GM18502 (cell line): Measurements from ENCODE around the gene UVRAG.

Source experiments
- ATAC-seq: cut with Tn5 transposase; IDR thresholded peaks from one replicate; pipeline ENCODE4 v1.9.1; 2021; ENCODE audit warnings: mild to moderate bottlenecking; ENCODE audit not compliant: unreplicated experiment, poor library complexity

The UVRAG gene

GRCh38 chr11:76124905-76125770, 310.1 kb downstream of the UVRAG start:
- peak; percentile 71 for ATAC-seq

- ATAC-seq: no peak
Observed at GRCh38 chr11:76129729-76130128, 314.7 kb downstream of the UVRAG start.

- no peak for ATAC-seq
Observed at GRCh38 chr11:76131142-76131541, 316.1 kb downstream of the UVRAG start.

- ATAC-seq: no peak
Observed at GRCh38 chr11:76131671-76132631, 316.9 kb downstream of the UVRAG start.

- ATAC-seq: no peak
Observed at GRCh38 chr11:76134239-76134638, 319.2 kb downstream of the UVRAG start.

GRCh38 chr11:76135491-76135890, 320.5 kb downstream of the UVRAG start:
- ATAC-seq: no peak

GRCh38 chr11:76139314-76139713, 324.3 kb downstream of the UVRAG start:
- ATAC-seq: no peak

GRCh38 chr11:76140912-76141574, 326.0 kb downstream of the UVRAG start:
- no peak for ATAC-seq

- ATAC-seq: no peak
Observed at GRCh38 chr11:76141901-76142588, 327.0 kb downstream of the UVRAG start.

- no peak for ATAC-seq
Observed at GRCh38 chr11:76143274-76143673, 328.3 kb downstream of the UVRAG start.

GRCh38 chr11:76147106-76147740, 332.2 kb downstream of the UVRAG start:
- ATAC-seq: no peak

GRCh38 chr11:76148231-76148630, 333.2 kb downstream of the UVRAG start:
- ATAC-seq: no peak

GRCh38 chr11:76148941-76149613, 334.1 kb downstream of the UVRAG start:
- no peak for ATAC-seq

GRCh38 chr11:76149713-76150112, 334.7 kb downstream of the UVRAG start:
- no peak for ATAC-seq

- ATAC-seq: no peak
Observed at GRCh38 chr11:76150141-76150540, 335.1 kb downstream of the UVRAG start.

- no peak for ATAC-seq
Observed at GRCh38 chr11:76151556-76152085, 336.6 kb downstream of the UVRAG start.

- ATAC-seq: peak; percentile 77
Observed at GRCh38 chr11:76152086-76152681, 337.2 kb downstream of the UVRAG start.
